ENCODE data around the gene IFT22. TPM values are rescaled to one million over a fixed set of nuclear protein-coding genes. Genes with fewer than 3 reads are reported as not detected.

The IFT22 gene
- total and polyA plus RNA-seq, 2 of the 8 experiments (the other 6 are each of a cell fraction or from before 2014, with no cell fraction given): 17.7 to 18.9 TPM

GRCh38 chr7:101367676-101368075 is 46.1 kb upstream of the IFT22 start:
- no peak for DNase-seq (ENCODE audit: low read depth in 1 of 2, low spot score in 2 of 2)
- H3K23me2 ChIP-seq (ENCODE audit: low read depth, low read length): no peaks in the 10 kb centered on the region; the same call in 1 of the 2 replicates
- WGBS, 2 experiments (ENCODE audit: extremely low coverage in 1 of 2, insufficient coverage in 1 of 2, insufficient read length in 1 of 2, insufficient replicate concordance in 2 of 2, low coverage in 1 of 2, low lambda C conversion rate in 2 of 2, missing lambda C conversion rate in 1 of 2): 93% methylated on average over 1 of the region's 1 CpG; no CpG with 5 or more reads in 1 of the 2 experiments
- H2BK20ac ChIP-seq (ENCODE audit: low read length): no peak overlapping the region
- H4K20me1 ChIP-seq (replicated peaks in 1 of 2; ENCODE audit: control insufficient read depth in 1 of 2, insufficient read depth in 2 of 2, low read length in 2 of 2): no peaks in the 10 kb centered on the region
- H3K27me3 ChIP-seq (replicated peaks in 1 of 4; ENCODE audit: control insufficient read depth in 3 of 4, extremely low read depth in 1 of 4, insufficient read depth in 3 of 4, low read length in 3 of 4): no peaks in the 10 kb centered on the region
- H2BK12ac ChIP-seq (ENCODE audit: low read depth, low read length): no peak overlapping the region
- H3K56ac ChIP-seq (replicated peaks; ENCODE audit: insufficient read length, low read depth, low read length): no peak overlapping the region
- no peak overlapping the region for H2AK5ac ChIP-seq (ENCODE audit: low read depth, low read length)
- no peak overlapping the region for H4K5ac ChIP-seq (ENCODE audit: insufficient read length, low read depth, low read length)
- no peak overlapping the region for H2AFZ ChIP-seq (ENCODE audit: low read length)
- H4K91ac ChIP-seq (replicated peaks; ENCODE audit: insufficient read length, low read length): no peak overlapping the region
- no peak overlapping the region for H3K18ac ChIP-seq (ENCODE audit: extremely low read depth, low read length)
- no peak overlapping the region for H3K27ac ChIP-seq (ENCODE audit: low read depth, low read length)
- no peak overlapping the region for H3K14ac ChIP-seq (ENCODE audit: insufficient read length)
- POLR2A ChIA-PET (ENCODE audit: partially characterized antibody): interaction anchor here (0.6 to 1.6 kb wide), 4 partner anchors 10 to 39 kb away, joined by 3 to 5 read pairs (median 3); no protein-coding TSS in a partner anchor
- H3K4me2 ChIP-seq (ENCODE audit: insufficient read depth in 1 of 2, low read depth in 2 of 2, low read length in 2 of 2): no peak overlapping the region
- CTCF ChIA-PET (ENCODE audit: partially characterized antibody): interaction anchor here (0.7 to 36.0 kb wide), 6 partner anchors 9 to 140 kb away, joined by 3 to 728 read pairs (median 4); no protein-coding TSS in a partner anchor
- H3K9ac ChIP-seq (replicated peaks in 1 of 4; ENCODE audit: extremely low read depth in 1 of 4, low read depth in 3 of 4, low read length in 3 of 4): no peak overlapping the region
- no peak overlapping the region for H4K8ac ChIP-seq (ENCODE audit: extremely low read depth, insufficient read depth, low read length)
- no peak for TF ChIP-seq SIX5 (IDR thresholded peaks at IDR 0.05; ENCODE audit: low read depth, low read length)
- no peak for TF ChIP-seq NRF1 (IDR thresholded peaks at IDR 0.05; ENCODE audit: low read depth, low read length)
- TF ChIP-seq TAF1 (IDR thresholded peaks at IDR 0.05; ENCODE audit: low read depth, low read length): no peak
- no peak for TF ChIP-seq EGR1 (IDR thresholded peaks at IDR 0.05; ENCODE audit: borderline replicate concordance, low read depth, low read length)
- TF ChIP-seq BRCA1 (IDR thresholded peaks at IDR 0.05; ENCODE audit: low read depth, low read length): no peak
- no peak for TF ChIP-seq USF2 (IDR thresholded peaks at IDR 0.05; ENCODE audit: low read length)
- TF ChIP-seq GABPA (IDR thresholded peaks at IDR 0.05; ENCODE audit: borderline replicate concordance, insufficient read depth, low read length): no peak
- no peak for TF ChIP-seq POU5F1 (IDR thresholded peaks at IDR 0.05; ENCODE audit: low read depth, low read length)
- peaks cover 0 to 3% (median 2%) of the 10 kb centered on the region in 4 experiments; a peak in 3 of 7 replicates for H3K4me1 ChIP-seq (replicated peaks in 1 of 4; ENCODE audit: control insufficient read depth in 3 of 4, insufficient read depth in 4 of 4, low read length in 3 of 4)
- H3K9me3 ChIP-seq (ENCODE audit: insufficient read depth in 2 of 2, low read depth in 1 of 2, low read length in 1 of 2): no peaks in the 10 kb centered on the region
- H2BK120ac ChIP-seq (replicated peaks; ENCODE audit: low read depth, low read length): no peak overlapping the region
- no peak overlapping the region for H3K4me3 ChIP-seq (ENCODE audit: extremely low read depth in 1 of 4, insufficient read depth in 2 of 4, low read depth in 3 of 4, low read length in 4 of 4)
- peaks cover 0 to 3% (median 0%) of the 10 kb centered on the region in 4 experiments; a peak in 1 of 8 replicates for H3K36me3 ChIP-seq (ENCODE audit: control insufficient read depth in 2 of 4, insufficient read depth in 4 of 4, low read length in 3 of 4)
- H2BK5ac ChIP-seq (ENCODE audit: low read depth, low read length): no peak overlapping the region
- no peak overlapping the region for H3K4ac ChIP-seq (replicated peaks; ENCODE audit: insufficient read length, low read depth, low read length)
- H3K23ac ChIP-seq (ENCODE audit: insufficient read length): no peak overlapping the region
- H2BK15ac ChIP-seq (ENCODE audit: low read length): no peak overlapping the region
- H3K79me2 ChIP-seq (ENCODE audit: control insufficient read depth in 1 of 2, insufficient read depth in 2 of 2, low read length in 2 of 2): peaks cover 4 to 67% of the 10 kb centered on the region in 2 experiments; a peak in 3 of 4 replicates
- peaks cover 12% of the 10 kb centered on the region for H3K79me1 ChIP-seq (ENCODE audit: low read depth, low read length)
- no peak for FAIRE-seq

All from H1 (cell line).